ENCODE measurements around the gene POP4.

GRCh38 chr19:29617366-29618266, 11.5 kb downstream of the POP4 start:
- no peak for TF ChIP-seq POLR2A (IDR thresholded peaks at IDR 0.05)
- no peak for TF ChIP-seq CTCF (IDR thresholded peaks at IDR 0.05)

All from esophagus squamous epithelium (tissue), 4 donors.